D721Med (cell line): ENCODE data around the gene HOMER3.

ENCODE experiments used
- DNase-seq: peaks from one replicate; pipeline ENCODE4 v3.0.0; 2011; ENCODE audit warnings: low spot score; ENCODE audit not compliant: insufficient read length
- FAIRE-seq: peaks from 2 replicates; lab custom pipeline; 2011; peaks lifted over from hg19 to GRCh38; lab: Jason Lieb, UNC
- CTCF ChIP-seq: IDR thresholded peaks from 2 replicates; pipeline ENCODE4 v1.5.1; 2012; ENCODE audit warnings: mild to moderate bottlenecking, control low read depth; ENCODE audit not compliant: insufficient read depth; ENCODE audit errors: missing control alignments

The HOMER3 gene

GRCh38 chr19:18943465-18943864 is 2.4 kb upstream of the HOMER3 start:
- DNase-seq: no peak
- TF ChIP-seq CTCF: no peak
- FAIRE-seq: no peak

- no peak for FAIRE-seq
- no peak for TF ChIP-seq CTCF
- DNase-seq: no peak
These were observed 1.7 kb upstream of the HOMER3 start for GRCh38 chr19:18942692-18943091.

- FAIRE-seq (no peak), DNase-seq (no peak)
- TF ChIP-seq CTCF: no peak
These were observed 774 bp upstream of the HOMER3 start for GRCh38 chr19:18941628-18942354.

GRCh38 chr19:18939922-18940768 is 872 bp downstream of the HOMER3 start:
- FAIRE-seq (no peak), DNase-seq (no peak)
- TF ChIP-seq CTCF: no peak

- DNase-seq (no peak), FAIRE-seq (no peak)
- TF ChIP-seq CTCF: no peak
These were observed 1.9 kb downstream of the HOMER3 start for GRCh38 chr19:18939163-18939562.

- no peak for TF ChIP-seq CTCF
- DNase-seq (no peak), FAIRE-seq (no peak)
These were observed 7.7 kb downstream of the HOMER3 start for GRCh38 chr19:18933297-18933696.
